GM12878 (cell line): Measurements from ENCODE around the gene JADE1. TPM values are rescaled to one million over a fixed set of nuclear protein-coding genes. Genes with fewer than 3 reads are reported as not detected.

Source experiments
- ATAC-seq: fragments of 200-7000 bp; cut with Tn5 transposase; 3 replicates; pipeline ENCODE4 v1.9.1; 2020; ENCODE audit warnings: mild to moderate bottlenecking, moderate library complexity
- BruUV-seq: library from RNA; stranded (reverse); fragments of 400-500 nt; replicated peaks from 2 replicates; lab custom pipeline; 2021; lab: Mats Ljungman, UMichigan
- CTCF ChIA-PET: fragments of 300-600 bp; sonication (Branson Sonifier 250); formaldehyde crosslinking; extraction: SDS; loops from one replicate; lab custom pipeline; 2021; ENCODE audit warnings: inconsistent platforms; lab: Yijun Ruan, JAX
- POLR2A ChIA-PET: fragments of 350-600 bp; formaldehyde crosslinking; extraction: SDS; loops from one replicate; lab custom pipeline; 2021; ENCODE audit warnings: inconsistent platforms; lab: Charles Lee
- RAD21 ChIA-PET: fragments of 300-600 bp; sonication (Branson Sonifier 250); formaldehyde crosslinking; loops from one replicate; lab custom pipeline; 2023; ENCODE audit warnings: antibody characterized with exemption; ENCODE audit not compliant: unreplicated experiment; lab: Charles Lee
- SMC1A ChIA-PET: fragments of 300-600 bp; sonication (Branson Sonifier 250); formaldehyde crosslinking; loops from one replicate; lab custom pipeline; 2023; ENCODE audit not compliant: unreplicated experiment, uncharacterized antibody; lab: Charles Lee
- DNase-seq: peaks from one replicate; pipeline ENCODE4 v3.0.0-alpha.2; 2011; ENCODE audit warnings: low read depth, low spot score
- FAIRE-seq: peaks from 3 replicates; lab custom pipeline; 2011; peaks lifted over from hg19 to GRCh38; lab: Jason Lieb, UNC
- H2AFZ ChIP-seq: 2 replicates; pipeline ENCODE4 v1.6.0; 2011; ENCODE audit warnings: low read depth, low read length, control low read depth; ENCODE audit not compliant: control insufficient read depth
- H3K27ac ChIP-seq: 2 replicates; pipeline ENCODE4 v1.5.1; 2011; ENCODE audit warnings: control low read depth; ENCODE audit not compliant: control insufficient read depth, insufficient read depth
- H3K27me3 ChIP-seq, 2 experiments: replicated peaks in 1 of 2; 2 replicates each; pipeline versions ENCODE4 v1.6.0 to v1.6.1; 2011; ENCODE audit warnings: low read length in 1 of 2; ENCODE audit not compliant: control insufficient read depth in 2 of 2, insufficient read depth in 2 of 2
- H3K36me3 ChIP-seq, 2 experiments: 2 replicates each; pipeline ENCODE4 v1.5.1; 2011; ENCODE audit warnings: low read length in 1 of 2; ENCODE audit not compliant: control insufficient read depth in 2 of 2, insufficient read depth in 2 of 2
- H3K4me1 ChIP-seq: 2 replicates; pipeline ENCODE4 v1.6.1; 2011; ENCODE audit warnings: mild to moderate bottlenecking, low read length, moderate library complexity, mixed read lengths; ENCODE audit not compliant: control insufficient read depth, insufficient read depth
- H3K4me2 ChIP-seq: 2 replicates; pipeline ENCODE4 v1.6.0; 2011; ENCODE audit warnings: control low read depth; ENCODE audit not compliant: control insufficient read depth, insufficient read depth
- H3K4me3 ChIP-seq: fragments of 200-600 bp; sonication (generic); 2 replicates; pipeline ENCODE4 v1.5.1; 2016
- H3K79me2 ChIP-seq: 2 replicates; pipeline ENCODE4 v1.6.0; 2011; ENCODE audit warnings: low read length; ENCODE audit not compliant: control insufficient read depth, insufficient read depth
- H3K9ac ChIP-seq: 2 replicates; pipeline ENCODE4 v1.8.0; 2011; ENCODE audit warnings: low read length, control low read depth, mixed read lengths; ENCODE audit not compliant: control insufficient read depth, insufficient read depth
- H3K9me3 ChIP-seq: replicated peaks from 3 replicates; pipeline ENCODE4 v1.5.1; 2011; ENCODE audit warnings: mild to moderate bottlenecking, low read length; ENCODE audit not compliant: control insufficient read depth, insufficient read depth
- H4K20me1 ChIP-seq: 2 replicates; pipeline ENCODE4 v1.6.0; 2011; ENCODE audit not compliant: control insufficient read depth, insufficient read depth
- BHLHE40 ChIP-seq, 2 experiments: fragments of 450-650 bp in 1 of 2; IDR thresholded peaks; 2 replicates each; pipeline ENCODE4 v1.6.1; 2011 to 2017; ENCODE audit warnings: low read depth in 2 of 2, borderline replicate concordance in 1 of 2, improper control_type of control experiment in 1 of 2, low read length in 1 of 2, mild to moderate bottlenecking in 1 of 2
- CEBPB ChIP-seq, 2 experiments: fragments of 150-350 bp in 1 of 2; IDR thresholded peaks; 2 replicates each; pipeline ENCODE4 v1.6.1; 2012 to 2014; ENCODE audit warnings: low read depth in 2 of 2, low read length in 2 of 2, borderline replicate concordance in 1 of 2, inconsistent platforms in 1 of 2
- CREB1 ChIP-seq: IDR thresholded peaks from 2 replicates; pipeline ENCODE4 v1.6.1; 2012; ENCODE audit warnings: low read depth, mild to moderate bottlenecking, inconsistent platforms
- HCFC1 ChIP-seq: fragments of 150-350 bp; IDR thresholded peaks from 2 replicates; pipeline ENCODE4 v1.6.1; 2014; ENCODE audit warnings: low read length
- HDAC6 ChIP-seq: fragments of 200-600 bp; sonication (generic); IDR thresholded peaks from one replicate; pipeline ENCODE4 v1.8.0; 2017; ENCODE audit warnings: antibody characterized with exemption; ENCODE audit not compliant: unreplicated experiment
- MEF2A ChIP-seq: IDR thresholded peaks from 2 replicates; pipeline ENCODE4 v1.6.1; 2011; ENCODE audit warnings: low read depth, mild to moderate bottlenecking, low read length, moderate library complexity; ENCODE audit not compliant: insufficient read depth
- NBN ChIP-seq: fragments of 450-650 bp; IDR thresholded peaks from 2 replicates; pipeline ENCODE4 v1.6.1; 2016
- NFYB ChIP-seq: IDR thresholded peaks from 2 replicates; pipeline ENCODE4 v1.6.1; 2011; ENCODE audit warnings: low read depth, mild to moderate bottlenecking, low read length, improper control_type of control experiment, moderate library complexity; ENCODE audit not compliant: insufficient read depth
- PAX8 ChIP-seq: fragments of 450-650 bp; IDR thresholded peaks from 2 replicates; pipeline ENCODE4 v1.6.1; 2017; ENCODE audit warnings: mild to moderate bottlenecking, moderate library complexity
- RAD51 ChIP-seq: fragments of 450-650 bp; IDR thresholded peaks from 2 replicates; pipeline ENCODE4 v1.6.1; 2016; ENCODE audit warnings: moderate library complexity, mild to moderate bottlenecking, inconsistent platforms
- RB1 ChIP-seq: fragments of 450-650 bp; formaldehyde crosslinking; IDR thresholded peaks from 2 replicates; pipeline ENCODE4 v1.6.1; 2017; ENCODE audit warnings: mild to moderate bottlenecking, borderline replicate concordance
- RUNX3 ChIP-seq: IDR thresholded peaks from 2 replicates; pipeline ENCODE4 v1.6.1; 2012; ENCODE audit warnings: low read length, inconsistent platforms
- SMARCA5 ChIP-seq: fragments of 450-650 bp; IDR thresholded peaks from 2 replicates; pipeline ENCODE4 v1.6.1; 2017; ENCODE audit warnings: mild to moderate bottlenecking
- SREBF2 ChIP-seq: IDR thresholded peaks from 2 replicates; pipeline ENCODE4 v1.6.1; 2012; ENCODE audit warnings: mild to moderate bottlenecking, low read length
- ZBTB33 ChIP-seq: fragments of 450-650 bp; IDR thresholded peaks from 2 replicates; pipeline ENCODE4 v1.6.1; 2017; ENCODE audit warnings: mild to moderate bottlenecking
- WGBS: methylation state at CpG from one replicate; pipeline ENCODE4 v1.1.6; 2016; ENCODE audit warnings: low lambda C conversion rate; ENCODE audit not compliant: insufficient replicate concordance, insufficient coverage; ENCODE audit errors: missing lambda C conversion rate; 5-methylcytosine and 5-hydroxymethylcytosine counted together
- in situ Hi-C: fragments of 300-500 bp; cut with MboI; formaldehyde crosslinking; loops from 9 replicates; pipeline ENCODE4 v1.14.3; 2018; ENCODE audit warnings: mixed read lengths
- intact Hi-C: fragments of 100-400 bp; cut with micrococcal nuclease; formaldehyde crosslinking; loops from one replicate; pipeline ENCODE4 v1.14.2; 2022; ENCODE audit not compliant: unreplicated experiment
- polyA plus RNA-seq, 11 experiments: library from polyadenylated mRNA; depleted of rRNA in 4 of 11; unstranded in 6 of 11; stranded (reverse) in 5 of 11; fragments of >200 nt; fragmentation: Nextera tagmentation in 4 of 11; fragmentation: Illumina TruSeq in 1 of 11; extraction: Ambion mirVana in 4 of 11; extraction: Trizol in 1 of 11; gene quantifications; 1 replicate in 1 of 11; 2 replicates in 10 of 11; pipeline versions ENCODE4 v1.2.1 to v1.2.3, GENCODE V29; 2011 to 2016; ENCODE audit warnings: inconsistent platforms in 2 of 11, missing spikeins in 2 of 11, low read depth in 1 of 11
- total RNA-seq, 4 experiments: library from RNA; depleted of rRNA in 3 of 4; stranded (reverse); fragments of >200 nt in 3 of 4; fragmentation: Illumina TruSeq in 1 of 4; extraction: Trizol in 1 of 4; gene quantifications; 2 replicates each; pipeline versions ENCODE4 v1.2.1 to v1.2.3, GENCODE V29; 2013 to 2021

The JADE1 gene
- total and polyA plus RNA-seq, 10 of the 15 experiments (the other 5 are each of a cell fraction or from before 2014, with no cell fraction given) = 5.9 to 27.2 (median 15.8) TPM

DNA sequence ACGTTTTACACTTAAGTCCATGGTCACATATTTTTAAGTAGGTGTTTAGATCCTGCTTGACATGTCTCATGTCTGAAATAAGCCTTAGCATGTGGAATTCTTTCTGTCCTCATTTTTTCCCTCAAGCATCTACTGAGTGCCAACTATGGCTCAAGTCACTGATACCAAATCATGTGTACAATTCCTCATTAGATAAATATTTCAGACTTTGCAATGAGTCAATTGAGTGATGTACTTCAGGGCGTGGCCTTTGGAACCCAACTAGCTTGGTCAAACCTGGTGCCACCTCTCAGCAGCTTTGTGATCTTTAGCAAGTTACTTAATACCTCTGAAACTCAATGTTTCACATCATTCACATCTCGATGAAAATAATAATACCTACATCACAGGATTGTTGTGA is 12.6 kb upstream of the JADE1 start:
- Histone ChIP-seq H3K9me3 (no peaks in the 10 kb centered on the region), H4K20me1 (no peaks in the 10 kb centered on the region), H3K4me2 (no peak overlapping the region), H3K79me2 (no peaks in the 10 kb centered on the region), H3K9ac (no peak overlapping the region), H3K27me3 (no peaks in the 10 kb centered on the region), H3K4me1 (no peaks in the 10 kb centered on the region), H3K36me3 (no peaks in the 10 kb centered on the region), H3K4me3 (no peak overlapping the region), H3K27ac (no peak overlapping the region), H2AFZ (no peak overlapping the region)
- intact Hi-C loops = no loop called here
- RAD21 ChIA-PET = interaction anchor here (0.9 kb wide), 1 partner anchor 14 kb away, joined by 4 read pairs; no protein-coding TSS in a partner anchor
- 21% methylated on average over 3 of the region's 3 CpGs for WGBS
- FAIRE-seq = no peak
- POLR2A ChIA-PET = interaction anchor here (1.0 kb wide), 1 partner anchor 30 kb away, joined by 3 read pairs; no protein-coding TSS in a partner anchor
- DNase-seq = no peak
- SMC1A ChIA-PET = interaction anchor here (0.6 to 1.7 kb wide), 3 partner anchors 14 to 343 kb away, joined by 3 to 7 read pairs (median 4); no protein-coding TSS in a partner anchor
- in situ Hi-C loops = no loop called here
- no peak for TF ChIP-seq NFYB
- no peak for TF ChIP-seq SREBF2
- TF ChIP-seq RAD51 = no peak
- no peak for TF ChIP-seq RUNX3
- no peak for TF ChIP-seq HCFC1
- CTCF ChIA-PET = interaction anchor here (0.5 to 1.7 kb wide), 2 partner anchors 14 to 401 kb away, joined by 3 to 7 read pairs; no protein-coding TSS in a partner anchor
- no peak for ATAC-seq
- no TSS peak for BruUV-seq

GRCh38 chr4:128800284-128800683 is 9.2 kb upstream of the JADE1 start:
- H3K4me1 ChIP-seq = no peaks in the 10 kb centered on the region; the same call in 1 of the 2 replicates
- no peak overlapping the region for H2AFZ ChIP-seq
- ATAC-seq (no peak), DNase-seq (no peak), FAIRE-seq (no peak)
- ChIA-PET POLR2A (no interaction called here), CTCF (no interaction called here), RAD21 (no interaction called here), SMC1A (no interaction called here)
- H4K20me1 ChIP-seq = no peaks in the 10 kb centered on the region
- no peak overlapping the region for H3K9ac ChIP-seq
- H3K79me2 ChIP-seq = no peaks in the 10 kb centered on the region
- no peaks in the 10 kb centered on the region for H3K27me3 ChIP-seq
- H3K27ac ChIP-seq = no peak overlapping the region
- intact Hi-C loops = no loop called here
- H3K4me2 ChIP-seq = no peak overlapping the region
- no TSS peak for BruUV-seq
- H3K36me3 ChIP-seq = no peaks in the 10 kb centered on the region
- TF ChIP-seq SREBF2 (no peak), SMARCA5 (no peak), PAX8 (no peak), RB1 (no peak), ZBTB33 (no peak), NBN (no peak), CREB1 (no peak), CEBPB (IDR thresholded peaks at IDR 0.05; ENCODE audit: borderline replicate concordance in 1 of 2, low read depth in 2 of 2, low read length in 2 of 2) (no peak), BHLHE40 (IDR thresholded peaks at IDR 0.05; ENCODE audit: borderline replicate concordance in 1 of 2, low read depth in 2 of 2, low read length in 1 of 2) (no peak), MEF2A (no peak), HDAC6 (no peak)
- in situ Hi-C loops = loop anchor here (5.0 kb wide), 1 partner anchor 223 kb away; no protein-coding TSS in a partner anchor
- 92% methylated on average over 2 of the region's 2 CpGs for WGBS
- no peak overlapping the region for H3K4me3 ChIP-seq
- no peaks in the 10 kb centered on the region for H3K9me3 ChIP-seq
